ENCODE measurements around the gene CD151.

GRCh38 chr11:873706-874105 is 41.0 kb downstream of the CD151 start:
- TF ChIP-seq CTCF (IDR thresholded peaks at IDR 0.05), result no peak
- TF ChIP-seq POLR2AphosphoS5 (IDR thresholded peaks at IDR 0.05), result no peak

Measured in gastroesophageal sphincter (tissue), 3 donors.